SHP77 (cell line): ENCODE measurements around the gene TMEM178B.
"Not testable (repeated sequence)": the region's sequence is repeated elsewhere in the genome, so short reads cannot be mapped to it uniquely, and the experiment has no call there.

Source experiments
- DNase-seq, 2 experiments: peaks; one replicate each; lab custom pipeline; 2025; lab: John Stamatoyannopoulos, UW

Gene TMEM178B

GRCh38 chr7:141073641-141074161 is at the start of gene TMEM178B:
TSS of gene TMEM178B (plus strand) at chr7:141074064.
- DNase-seq: peak; percentile 27 to 68

- DNase-seq: no peak
These were observed 49.2 kb upstream of the TMEM178B start for GRCh38 chr7:141024668-141025067.

GRCh38 chr7:141027043-141027442 is 46.8 kb upstream of the TMEM178B start:
- no peak for DNase-seq

GRCh38 chr7:141028767-141029166 is 45.1 kb upstream of the TMEM178B start:
- no peak for DNase-seq

GRCh38 chr7:141032539-141033323 is 41.1 kb upstream of the TMEM178B start:
- not testable (repeated sequence) for DNase-seq

- DNase-seq: not testable (repeated sequence)
These were observed 35.8 kb upstream of the TMEM178B start for GRCh38 chr7:141038100-141038499.

GRCh38 chr7:141039376-141039775 is 34.5 kb upstream of the TMEM178B start:
- no peak for DNase-seq

DNA sequence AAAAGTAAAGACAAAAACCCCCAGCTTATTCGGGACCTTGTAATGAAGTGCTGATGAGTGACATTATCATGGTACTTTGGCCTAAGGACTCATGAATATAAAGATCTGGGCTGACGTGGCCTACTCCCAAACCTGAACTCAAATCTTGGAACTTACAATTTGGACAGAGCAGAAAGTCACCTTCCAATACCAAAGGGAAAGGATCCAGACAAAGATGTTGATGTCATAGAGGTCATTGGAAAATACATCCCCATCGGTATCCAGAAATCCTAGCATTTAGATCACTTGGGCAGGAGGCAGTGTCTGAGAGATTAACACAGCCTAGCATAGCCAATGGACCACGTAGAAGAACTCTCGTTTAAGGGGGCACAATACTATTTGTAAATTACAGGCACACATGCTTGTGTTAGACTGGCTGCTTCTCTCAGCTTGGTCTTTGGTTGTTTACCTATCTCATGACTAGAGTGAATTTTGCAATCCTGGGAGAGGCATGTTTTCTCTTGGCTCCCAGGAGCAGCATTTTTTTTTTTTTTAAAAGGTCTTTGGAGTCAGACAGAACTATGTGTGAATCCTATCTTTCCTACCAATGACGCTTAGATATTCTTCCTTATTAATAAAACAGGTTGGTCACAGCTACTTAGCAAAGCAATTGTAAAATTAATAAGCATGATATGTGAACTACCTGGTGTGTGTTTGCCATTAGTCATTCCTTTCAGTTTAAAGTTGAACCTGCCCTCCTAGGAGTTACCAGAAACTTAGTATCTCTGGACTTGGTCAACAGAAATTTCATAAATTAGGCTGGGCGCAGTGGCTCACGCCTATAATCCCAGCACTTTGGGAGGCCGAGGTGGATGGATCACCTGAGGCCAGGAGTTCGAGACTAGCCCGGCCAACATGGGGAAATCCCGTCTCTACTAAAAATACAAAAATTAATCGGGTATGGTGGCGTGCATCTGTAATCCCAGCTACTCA is 31.4 kb upstream of the TMEM178B start:
- DNase-seq: no peak

DNA sequence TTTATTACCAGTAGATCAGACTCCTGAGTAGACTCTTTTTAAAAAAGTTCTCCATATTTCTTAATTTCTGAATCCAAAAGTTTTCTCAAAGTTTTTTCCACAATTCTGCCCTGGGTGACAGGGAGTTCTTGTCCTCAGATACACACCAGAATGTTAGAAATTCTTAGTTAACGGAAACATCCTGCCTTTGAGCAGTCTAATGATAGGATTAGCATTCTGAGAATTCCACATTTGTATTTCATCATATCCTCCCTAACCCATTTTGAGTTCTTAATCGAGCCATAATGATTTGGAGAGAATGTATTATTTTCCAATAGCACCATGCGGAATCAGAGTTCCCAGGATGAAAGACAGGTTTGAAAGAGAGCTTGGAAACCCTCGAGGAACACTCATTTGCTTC is 30.2 kb upstream of the TMEM178B start:
- DNase-seq: no peak

DNA sequence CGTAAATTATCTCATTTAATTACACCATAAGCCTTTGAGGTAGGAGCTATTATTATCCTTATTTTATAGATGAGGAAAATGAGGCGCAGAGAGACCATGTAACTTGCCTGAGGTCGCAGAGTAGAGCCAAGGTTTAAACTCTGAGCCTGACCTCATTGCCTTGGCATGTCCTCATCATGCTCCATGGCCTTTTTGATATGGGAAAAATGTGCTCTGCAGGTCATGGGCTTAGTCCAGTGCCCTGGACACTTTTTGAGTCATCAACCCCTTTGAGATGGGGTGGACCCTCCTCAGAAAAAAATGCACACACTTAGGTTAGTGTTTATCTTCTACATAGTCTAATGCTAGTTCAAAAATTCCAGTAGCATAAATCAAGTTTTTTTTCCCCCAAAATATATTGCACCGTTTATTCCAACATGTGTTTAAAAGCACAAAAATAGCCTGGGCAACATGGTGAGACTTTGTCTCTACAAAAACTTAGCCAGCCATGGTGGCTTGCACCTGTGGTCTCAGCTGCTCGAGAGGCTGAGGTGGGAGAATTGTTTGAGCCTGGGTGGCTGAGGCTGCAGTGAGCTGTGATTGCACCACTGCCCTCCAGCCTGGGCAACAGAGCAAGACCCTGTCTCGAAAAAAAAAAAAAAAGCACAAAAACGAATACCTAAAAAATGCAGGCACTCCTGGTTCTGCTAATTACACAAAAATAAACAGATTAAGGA is 28.6 kb upstream of the TMEM178B start:
- no peak for DNase-seq

DNA sequence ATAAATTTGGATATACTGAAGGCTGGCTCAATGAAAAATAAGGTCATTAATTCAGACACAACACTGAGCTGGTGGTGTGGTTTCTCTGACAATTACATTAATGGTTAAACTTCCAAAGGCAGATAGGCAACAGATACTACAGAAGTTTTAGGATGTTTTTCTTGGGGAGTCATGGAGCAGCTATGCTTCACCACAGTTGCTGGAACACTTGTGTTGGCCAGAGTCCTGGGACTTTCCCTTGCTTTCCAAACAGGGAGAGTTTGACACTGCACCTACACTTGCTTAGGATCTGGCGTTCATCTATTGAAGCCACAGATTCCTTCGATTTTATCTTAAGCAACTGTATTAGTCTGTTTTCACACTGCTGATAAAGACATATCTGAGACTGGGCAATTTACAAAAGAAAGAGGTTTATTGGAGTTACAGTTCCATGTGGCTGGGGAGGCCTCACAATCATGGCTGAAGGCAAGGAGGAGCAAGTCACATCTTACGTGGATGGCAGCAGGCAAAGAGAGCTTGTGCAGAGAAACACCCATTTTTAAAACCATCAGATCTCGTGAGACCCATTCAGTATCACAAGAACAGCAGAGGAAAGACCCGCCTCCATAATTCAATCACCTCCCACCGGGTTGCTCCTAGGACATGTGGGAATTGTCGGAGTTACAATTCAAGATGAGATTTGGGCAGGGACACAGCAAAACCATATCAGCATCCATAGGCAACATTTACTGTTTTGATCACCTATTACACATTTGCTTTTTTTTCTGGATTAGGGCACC is 27.8 kb upstream of the TMEM178B start:
- DNase-seq: no peak

DNA sequence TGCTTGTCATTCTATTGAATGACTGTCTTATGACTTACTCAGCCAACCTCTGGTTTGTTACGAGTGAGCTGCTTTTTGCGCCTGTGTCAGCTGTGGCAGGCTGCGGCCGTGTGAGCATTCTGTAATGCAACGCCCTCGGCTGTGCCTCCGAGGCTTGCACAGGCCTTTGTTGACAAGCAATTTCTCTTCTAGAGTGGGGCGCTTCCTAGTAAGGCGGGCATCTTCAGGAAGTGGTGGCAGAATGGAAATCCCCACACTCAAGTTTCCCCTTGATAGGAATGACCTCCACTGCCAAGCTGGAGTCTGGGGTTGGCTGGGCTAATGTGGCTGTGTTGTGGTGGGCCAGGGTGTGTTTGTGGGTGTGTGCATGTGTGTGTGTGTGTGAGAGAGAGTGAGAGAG is 20.2 kb upstream of the TMEM178B start:
- DNase-seq: peak; percentile 16 to 64

- DNase-seq: no peak
These were observed 18.7 kb upstream of the TMEM178B start for GRCh38 chr7:141055146-141055545.

DNA sequence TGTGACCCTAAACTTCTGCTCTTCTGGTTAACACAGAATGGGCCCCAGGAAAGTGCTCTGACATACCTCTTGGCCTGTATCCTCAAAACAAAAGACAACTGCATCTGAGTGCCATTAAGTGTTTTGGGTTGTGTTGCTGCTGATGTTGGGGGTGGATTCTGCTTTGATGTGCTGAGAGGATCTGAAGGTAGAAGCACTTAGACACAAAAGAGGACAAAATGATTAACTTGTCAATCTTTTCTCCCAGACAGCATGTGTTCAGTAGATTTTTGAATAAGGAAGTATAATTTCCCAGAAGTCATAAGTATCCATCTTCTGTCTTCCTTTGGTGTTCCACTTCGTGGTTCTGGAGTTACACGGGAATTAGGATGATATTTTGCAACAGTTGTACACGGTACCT is 16.1 kb upstream of the TMEM178B start:
- no peak for DNase-seq

DNA sequence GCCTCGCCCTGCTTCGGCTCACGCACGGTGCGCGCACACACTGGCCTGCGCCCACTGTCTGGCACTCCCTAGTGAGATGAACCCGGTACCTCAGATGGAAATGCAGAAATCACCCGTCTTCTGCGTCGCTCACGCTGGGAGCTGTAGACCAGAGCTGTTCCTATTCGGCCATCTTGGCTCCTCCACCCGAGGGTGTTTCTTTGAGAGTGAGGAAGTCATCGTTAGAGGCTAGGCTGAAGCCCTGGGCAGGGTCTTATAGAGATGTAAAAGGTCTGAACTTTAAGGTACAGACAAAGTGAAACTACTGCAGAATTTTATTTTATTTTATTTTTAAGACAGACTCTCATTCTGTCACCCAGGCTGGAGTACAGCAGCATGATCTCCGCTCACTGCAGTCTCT is 6.0 kb upstream of the TMEM178B start:
- not testable (repeated sequence) for DNase-seq

DNA sequence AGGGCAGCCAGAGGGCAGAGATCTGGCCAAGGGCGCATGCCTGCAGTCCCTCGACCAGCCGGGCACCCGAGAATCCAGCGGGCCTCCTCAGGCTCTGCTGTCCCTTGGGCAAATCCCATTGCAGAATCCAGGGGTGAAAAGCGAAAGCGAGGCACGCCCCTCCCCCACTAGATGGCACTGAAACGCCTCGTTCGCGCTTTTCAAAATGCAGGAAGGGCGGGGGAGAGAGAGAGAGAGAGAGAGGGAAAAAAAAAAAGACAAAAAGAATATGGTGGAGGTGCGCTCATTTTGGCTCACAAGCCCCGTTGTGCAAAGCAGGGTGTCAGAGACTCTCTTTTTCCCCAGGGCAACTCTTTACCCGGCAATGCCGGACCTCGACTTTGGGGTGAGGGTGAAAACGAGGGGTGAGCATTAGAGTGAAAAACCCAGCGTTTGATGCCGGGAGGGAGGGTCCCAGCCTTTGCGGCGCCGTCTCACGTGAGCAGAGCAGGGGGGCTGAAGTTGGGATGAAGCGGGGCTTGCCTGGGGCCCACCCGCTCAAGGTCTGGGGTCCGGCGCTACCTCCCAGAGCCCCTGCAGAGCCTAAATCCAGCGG is 2.5 kb upstream of the TMEM178B start:
- DNase-seq: peak; percentile 80 to 81

GRCh38 chr7:141071855-141072547 is 1.9 kb upstream of the TMEM178B start:
- peak; percentile 13 to 22 for DNase-seq

GRCh38 chr7:141072548-141073172 is 1.2 kb upstream of the TMEM178B start:
- DNase-seq: peak; percentile 46 to 71

DNA sequence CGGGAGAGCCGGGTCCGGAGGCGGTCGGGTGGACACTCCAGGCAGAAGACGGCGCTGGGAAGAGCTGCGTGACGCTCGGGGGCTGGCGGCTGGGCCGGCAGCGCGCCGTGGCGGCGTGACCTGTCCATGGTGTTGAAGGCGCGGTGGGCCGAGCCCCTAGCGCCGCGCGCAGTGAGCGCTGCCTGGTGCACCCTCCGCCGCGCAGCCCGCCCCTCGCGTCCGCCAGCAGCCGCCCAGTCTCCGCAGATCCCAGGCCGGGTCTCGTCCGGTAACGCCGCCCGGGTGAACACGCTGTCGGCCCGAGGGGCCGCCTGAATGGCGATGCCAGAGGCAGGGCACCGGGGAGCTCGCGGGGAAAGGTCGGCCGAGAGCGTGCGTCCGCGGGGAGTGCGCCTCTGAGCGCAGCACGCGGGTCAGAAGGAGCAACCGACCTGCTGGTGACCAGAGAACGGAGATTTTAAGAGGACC is 657 bp upstream of the TMEM178B start:
- DNase-seq: peak; percentile 35 to 37
